HTR-8/SVneo (cell line): ENCODE results near the gene PIK3C2G.

Experiments used
- DNase-seq: peaks from one replicate; pipeline ENCODE4 v3.0.0; 2011; ENCODE audit warnings: low spot score, mixed read lengths; ENCODE audit not compliant: insufficient read length
- FAIRE-seq: peaks from 2 replicates; lab custom pipeline; 2011; peaks lifted over from hg19 to GRCh38; lab: Jason Lieb, UNC

The PIK3C2G gene

GRCh38 chr12:18327036-18327435, 65.7 kb downstream of the PIK3C2G start:
- FAIRE-seq (no peak), DNase-seq (no peak)

GRCh38 chr12:18332173-18332572, 70.9 kb downstream of the PIK3C2G start:
- DNase-seq (no peak), FAIRE-seq (no peak)

GRCh38 chr12:18339633-18340032, 78.3 kb downstream of the PIK3C2G start:
- DNase-seq (no peak), FAIRE-seq (no peak)

GRCh38 chr12:18340186-18340585, 78.9 kb downstream of the PIK3C2G start:
- DNase-seq (no peak), FAIRE-seq (no peak)

GRCh38 chr12:18340786-18341185, 79.5 kb downstream of the PIK3C2G start:
- no peak for DNase-seq
- no peak for FAIRE-seq

- FAIRE-seq (no peak), DNase-seq (no peak)
Measured at GRCh38 chr12:18343708-18344107, 82.4 kb downstream of the PIK3C2G start.

- no peak for FAIRE-seq
Measured at GRCh38 chr12:18345021-18345735, 83.9 kb downstream of the PIK3C2G start.

GRCh38 chr12:18352312-18352711, 91.0 kb downstream of the PIK3C2G start:
- no peak for DNase-seq

More at GRCh38 chr12:18345021-18345735, 83.9 kb downstream of the PIK3C2G start:
- DNase-seq: no peak

GRCh38 chr12:18355429-18355828, 94.1 kb downstream of the PIK3C2G start:
- no peak for DNase-seq
- no peak for FAIRE-seq

More at GRCh38 chr12:18352312-18352711, 91.0 kb downstream of the PIK3C2G start:
- FAIRE-seq: no peak

GRCh38 chr12:18358077-18358476, 96.8 kb downstream of the PIK3C2G start:
- DNase-seq (no peak), FAIRE-seq (no peak)

GRCh38 chr12:18358930-18359329, 97.6 kb downstream of the PIK3C2G start:
- FAIRE-seq: no peak

GRCh38 chr12:18361433-18361832, 100.1 kb downstream of the PIK3C2G start:
- DNase-seq: no peak
- no peak for FAIRE-seq

More at GRCh38 chr12:18358930-18359329, 97.6 kb downstream of the PIK3C2G start:
- DNase-seq: no peak

- FAIRE-seq: no peak
Measured at GRCh38 chr12:18363321-18363720, 102.0 kb downstream of the PIK3C2G start.

GRCh38 chr12:18368594-18368993, 107.3 kb downstream of the PIK3C2G start:
- FAIRE-seq (no peak), DNase-seq (no peak)

More at GRCh38 chr12:18363321-18363720, 102.0 kb downstream of the PIK3C2G start:
- no peak for DNase-seq

- DNase-seq: no peak
- no peak for FAIRE-seq
Measured at GRCh38 chr12:18373181-18373580, 111.9 kb downstream of the PIK3C2G start.

GRCh38 chr12:18375131-18375530, 113.8 kb downstream of the PIK3C2G start:
- DNase-seq (no peak), FAIRE-seq (no peak)

GRCh38 chr12:18375583-18375982, 114.3 kb downstream of the PIK3C2G start:
- DNase-seq (no peak), FAIRE-seq (no peak)

- FAIRE-seq (no peak), DNase-seq (peak; percentile 5)
Measured at GRCh38 chr12:18382236-18382885, 121.0 kb downstream of the PIK3C2G start.

GRCh38 chr12:18383203-18383602, 121.9 kb downstream of the PIK3C2G start:
- DNase-seq (peak; percentile 56), FAIRE-seq (no peak)

- FAIRE-seq: no peak
Measured at GRCh38 chr12:18387706-18388105, 126.4 kb downstream of the PIK3C2G start.

GRCh38 chr12:18389820-18390219, 128.5 kb downstream of the PIK3C2G start:
- no peak for FAIRE-seq
- DNase-seq: no peak

More at GRCh38 chr12:18387706-18388105, 126.4 kb downstream of the PIK3C2G start:
- no peak for DNase-seq
